HG03558 (cell line): ENCODE results near the gene INF2.

ENCODE experiments used
- ATAC-seq: cut with Tn5 transposase; IDR thresholded peaks from one replicate; pipeline ENCODE4 v1.9.1; 2021; ENCODE audit warnings: moderate number of reproducible peaks; ENCODE audit not compliant: unreplicated experiment; ENCODE audit errors: extremely low read depth

INF2 gene

DNA sequence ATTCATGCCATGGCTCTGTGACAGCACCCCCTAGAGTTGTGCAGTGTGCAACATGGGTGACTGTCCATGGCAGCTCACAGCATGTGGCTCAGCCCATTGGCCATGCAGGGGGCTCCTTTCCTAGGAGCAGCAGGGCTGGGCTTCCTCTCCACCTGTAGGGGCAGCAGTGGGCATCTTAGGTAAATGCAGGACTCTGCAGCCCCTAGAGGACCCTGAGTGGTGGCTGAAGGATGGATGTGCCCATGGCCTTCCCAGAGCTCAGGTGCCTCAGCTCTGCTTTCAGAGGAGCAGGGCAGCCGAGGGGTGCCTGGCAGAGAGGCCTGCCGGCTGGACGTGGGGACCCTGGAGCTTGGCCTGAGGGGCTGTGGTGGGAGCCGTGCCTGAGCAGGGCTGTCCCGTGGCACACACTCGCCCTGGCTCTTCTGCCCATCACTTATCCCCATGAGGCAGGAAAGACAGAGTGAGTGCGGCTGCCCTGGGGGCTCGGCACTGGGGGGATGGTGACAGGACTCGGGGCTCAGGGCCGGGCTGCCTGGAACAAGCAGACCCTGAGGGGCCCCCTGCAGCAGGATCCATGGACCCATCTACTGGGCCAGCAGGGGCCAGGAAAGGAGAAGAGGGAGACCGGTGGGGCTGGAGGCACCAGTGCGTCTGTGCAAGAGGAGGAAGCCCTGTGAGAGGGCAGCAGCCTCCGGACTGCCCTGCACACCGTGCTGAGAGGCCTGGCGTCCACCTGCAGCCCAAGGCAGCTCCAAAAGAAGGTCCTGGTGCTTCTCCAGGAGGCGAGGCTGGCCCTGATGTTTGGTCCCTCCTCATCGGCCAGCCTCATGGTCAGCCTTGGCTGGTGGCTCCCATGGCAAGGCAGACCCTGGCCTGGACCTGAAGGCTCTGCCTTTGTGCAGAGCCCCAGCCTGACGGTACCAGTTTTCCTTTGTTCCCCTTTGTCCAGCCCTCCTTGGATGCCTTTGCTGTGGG lies 42.2 kb downstream of the INF2 start:
- no peak for ATAC-seq

DNA sequence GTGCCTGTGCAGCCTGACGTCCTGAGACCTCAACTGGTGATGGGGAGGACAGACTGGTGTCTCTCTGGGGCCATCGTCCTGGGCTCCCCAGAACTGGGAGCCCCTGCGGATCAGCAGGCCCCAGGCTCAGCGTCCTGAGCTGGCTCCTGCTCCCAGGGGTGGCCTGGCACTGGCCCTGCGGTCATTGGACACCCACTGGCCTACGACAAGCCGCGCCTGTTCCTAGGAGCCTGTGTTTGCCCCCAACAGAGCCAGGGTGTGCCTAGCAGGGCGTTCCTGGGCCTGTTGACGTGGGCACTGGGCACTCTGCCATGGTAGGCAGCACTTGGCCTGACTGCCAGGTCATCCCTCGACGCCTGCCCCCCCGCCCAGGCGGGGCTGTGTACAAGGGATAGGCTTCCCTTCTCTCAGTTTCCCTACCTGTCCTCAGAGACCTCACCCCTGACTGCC lies 43.0 kb downstream of the INF2 start:
- ATAC-seq = no peak

DNA sequence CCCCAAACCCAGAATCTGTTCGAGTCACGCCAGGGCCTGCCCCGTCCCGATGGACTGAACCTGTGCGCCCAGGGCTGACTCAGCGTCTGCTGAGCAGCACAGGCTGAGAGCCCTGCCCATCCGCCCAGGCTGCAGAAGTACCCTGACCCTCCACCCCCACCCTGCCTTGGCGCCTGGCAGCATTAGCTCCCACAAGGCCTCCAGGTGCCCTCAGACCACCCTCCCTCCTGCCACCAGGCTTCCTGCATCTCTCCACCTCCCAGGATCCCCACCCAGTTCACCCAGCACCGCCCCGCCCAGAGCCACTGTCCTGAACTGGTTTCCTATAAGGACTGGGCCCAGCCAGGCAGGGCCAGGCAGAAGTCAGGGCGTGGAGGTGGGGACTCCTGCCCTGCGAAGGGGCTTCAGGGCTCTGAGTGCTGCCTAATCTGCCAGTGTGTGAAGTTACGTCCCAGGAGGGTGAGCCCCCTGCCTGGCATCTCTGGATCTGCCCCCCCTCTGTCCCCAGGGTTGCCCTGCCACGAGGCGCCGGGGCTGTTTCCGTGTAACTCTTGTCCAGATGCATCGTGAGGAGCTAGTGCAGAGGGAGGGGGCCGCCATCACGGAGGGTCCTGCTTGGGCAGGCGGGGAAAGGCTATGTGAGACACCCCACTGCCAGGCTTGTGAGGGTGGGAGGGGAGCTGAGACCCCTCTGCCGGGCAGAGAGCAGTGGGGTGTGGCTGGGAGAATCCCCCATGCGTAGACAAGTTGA lies 43.7 kb downstream of the INF2 start:
- ATAC-seq = no peak

DNA sequence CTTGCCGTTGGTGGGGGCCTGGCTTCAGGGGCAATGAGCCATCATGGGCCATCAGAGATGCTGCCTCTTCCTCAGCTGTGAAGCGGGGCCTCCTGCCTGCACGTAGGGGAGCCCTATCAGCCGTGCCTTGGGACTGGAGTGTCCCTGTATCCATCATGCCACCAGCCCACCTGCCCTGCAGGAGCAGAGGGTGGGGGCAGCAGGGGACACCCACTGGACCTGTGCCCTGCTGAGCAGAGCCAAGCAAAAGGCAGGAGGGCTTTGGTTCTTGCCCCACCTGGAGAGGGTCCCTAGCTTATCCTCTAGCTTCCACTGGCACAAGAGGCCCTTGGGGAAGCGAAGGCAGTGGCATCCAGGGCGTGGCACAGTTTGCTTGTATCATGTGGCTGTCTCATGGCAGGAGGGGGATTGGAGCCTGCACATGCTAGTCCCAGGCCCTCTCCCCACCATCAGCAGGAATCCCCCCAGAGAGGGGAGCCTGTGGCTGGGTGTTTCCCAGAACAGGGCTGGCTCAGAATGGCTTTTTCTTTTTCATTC lies 44.7 kb downstream of the INF2 start:
- ATAC-seq = no peak

DNA sequence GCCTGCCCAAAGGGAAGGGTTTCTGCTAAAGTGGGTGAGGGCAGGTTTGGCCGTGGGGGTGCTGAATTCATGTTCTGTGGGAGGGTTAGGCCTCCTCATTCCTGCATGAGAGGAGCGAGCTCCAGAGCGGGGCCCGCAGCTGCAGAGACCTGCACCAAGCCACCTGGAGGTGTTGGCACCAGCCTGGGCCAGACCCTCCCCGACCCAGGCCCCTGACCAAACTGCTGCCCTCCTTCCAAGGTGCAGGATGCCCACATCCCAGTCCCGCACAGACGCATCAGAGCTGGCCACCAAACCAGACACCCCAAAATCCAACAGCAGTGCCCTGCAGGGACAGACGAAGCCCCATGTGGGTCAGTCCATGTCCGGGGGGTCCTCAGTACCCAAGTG lies 45.2 kb downstream of the INF2 start:
- no peak for ATAC-seq

DNA sequence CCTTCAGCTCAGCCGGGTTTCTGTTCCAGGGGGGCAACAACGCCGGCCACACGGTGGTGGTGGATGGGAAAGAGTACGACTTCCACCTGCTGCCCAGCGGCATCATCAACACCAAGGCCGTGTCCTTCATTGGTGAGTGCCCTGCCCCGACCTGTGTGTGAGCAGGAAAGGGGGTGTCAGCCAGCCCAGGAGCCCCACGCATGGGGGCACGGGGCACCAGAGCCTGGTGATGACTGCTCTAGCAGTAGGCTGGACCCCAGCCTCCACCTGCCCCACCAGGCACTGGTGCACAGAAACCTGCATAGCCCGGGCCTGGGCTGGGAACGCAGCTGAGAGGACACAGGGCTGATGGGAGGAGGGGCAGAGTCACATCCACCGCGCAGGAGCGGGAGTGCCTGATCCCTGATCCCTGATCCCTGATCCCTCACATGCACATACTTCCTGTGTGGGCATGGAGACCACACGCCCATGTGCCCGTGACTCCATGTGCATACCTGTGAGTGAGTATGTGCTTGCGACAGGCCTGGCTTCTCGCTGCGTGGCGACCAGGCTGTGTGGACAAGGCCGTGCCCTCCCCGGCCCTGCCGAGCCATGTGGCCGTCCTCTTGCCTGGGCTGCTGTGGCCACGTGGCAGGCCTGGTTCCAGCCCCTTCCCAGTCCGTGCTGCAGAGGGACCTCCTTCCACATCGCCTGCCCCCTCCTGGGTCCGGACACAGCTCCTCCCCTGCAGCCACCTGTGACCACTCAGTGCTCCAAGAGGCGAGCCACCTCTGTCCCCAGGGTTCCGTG lies 45.8 kb downstream of the INF2 start:
- no peak for ATAC-seq

DNA sequence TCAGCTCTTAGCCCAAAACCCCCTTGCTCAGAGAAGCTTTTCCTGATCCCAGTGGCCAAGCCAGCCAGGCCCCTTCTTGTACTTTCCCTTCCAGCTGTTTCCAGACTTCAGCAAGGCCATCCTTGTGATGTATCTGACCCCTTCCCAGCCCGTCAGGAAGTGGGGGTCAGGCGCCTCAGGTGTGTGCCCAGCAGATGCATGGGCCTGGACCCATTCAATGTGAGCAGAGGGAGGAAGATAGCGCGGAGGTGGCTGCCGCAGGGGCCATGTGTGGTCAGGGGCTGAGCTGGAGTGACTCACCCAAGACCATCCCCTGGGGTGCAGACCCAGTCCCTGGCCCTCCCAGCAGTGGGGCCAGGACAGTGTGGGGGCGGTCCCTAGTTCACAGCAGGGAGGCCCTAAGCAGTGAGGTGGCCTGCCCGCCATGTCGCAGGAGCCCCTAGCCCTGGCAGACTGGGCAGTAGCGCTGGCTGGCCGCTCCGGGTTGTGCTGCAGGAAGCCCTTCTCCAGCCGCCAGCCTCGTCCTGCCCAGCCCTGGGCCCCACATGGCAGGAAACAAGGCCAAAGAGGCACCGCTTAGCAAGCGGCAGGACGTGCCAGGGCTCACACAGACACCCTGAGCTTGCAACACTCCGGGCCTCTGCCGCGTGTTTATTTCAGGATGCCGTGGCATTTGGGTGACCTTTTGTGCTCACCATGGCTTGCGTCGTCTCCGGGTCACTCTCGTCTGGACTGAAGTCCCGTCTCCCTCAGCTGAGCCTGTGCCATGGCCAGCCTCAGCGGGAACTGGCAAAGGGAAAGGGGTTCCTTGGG lies 46.6 kb downstream of the INF2 start:
- ATAC-seq = no peak

DNA sequence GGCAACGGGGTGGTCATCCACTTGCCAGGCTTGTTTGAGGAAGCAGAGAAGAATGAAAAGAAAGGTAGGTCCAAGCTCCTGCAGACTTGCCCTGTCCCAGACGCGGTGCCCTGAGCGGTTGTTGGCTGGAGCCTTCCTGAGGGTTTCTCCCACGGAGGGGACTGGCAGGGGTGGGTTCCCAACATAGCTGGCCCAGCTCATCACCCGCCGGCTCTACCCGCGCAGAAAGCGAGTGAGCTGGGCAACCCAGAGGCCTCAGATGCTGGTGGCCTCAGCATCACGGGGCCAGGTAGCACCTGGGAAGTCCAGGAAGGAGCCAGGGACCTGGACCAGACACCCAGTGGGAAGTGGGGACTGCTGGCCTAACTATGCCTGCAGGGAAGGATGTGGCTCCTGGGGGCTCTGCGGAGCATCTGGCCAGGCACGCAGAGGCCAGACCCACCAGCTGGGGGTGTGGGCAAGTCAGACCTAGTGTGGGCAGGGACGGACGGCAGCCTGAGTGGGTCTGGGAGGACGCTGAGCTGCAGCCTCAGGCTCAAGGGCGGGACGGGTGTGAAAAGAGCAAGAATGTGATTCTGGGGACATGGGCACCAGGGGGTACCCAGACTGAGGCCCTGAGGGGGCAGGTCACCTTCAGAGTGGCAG lies 49.1 kb downstream of the INF2 start:
- ATAC-seq = no peak

DNA sequence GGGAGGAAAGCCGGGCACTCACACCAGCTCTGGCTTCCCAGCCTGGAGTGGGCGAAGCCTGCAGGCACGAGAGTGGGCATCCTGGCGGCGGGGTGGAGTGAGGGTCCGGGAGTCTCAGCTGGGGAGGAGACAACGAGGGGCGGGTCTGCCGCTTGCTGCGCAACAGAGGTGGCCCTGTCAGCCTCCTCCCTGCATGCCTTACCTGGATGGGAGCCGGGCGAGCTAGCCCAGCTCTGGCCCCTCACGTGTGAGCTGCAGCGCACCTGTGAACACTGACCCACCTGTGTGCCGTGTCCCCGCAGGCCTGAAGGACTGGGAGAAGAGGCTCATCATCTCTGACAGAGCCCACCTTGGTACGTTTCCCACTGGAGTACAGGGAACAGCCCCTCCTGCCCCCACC lies 49.6 kb downstream of the INF2 start:
- no peak for ATAC-seq

DNA sequence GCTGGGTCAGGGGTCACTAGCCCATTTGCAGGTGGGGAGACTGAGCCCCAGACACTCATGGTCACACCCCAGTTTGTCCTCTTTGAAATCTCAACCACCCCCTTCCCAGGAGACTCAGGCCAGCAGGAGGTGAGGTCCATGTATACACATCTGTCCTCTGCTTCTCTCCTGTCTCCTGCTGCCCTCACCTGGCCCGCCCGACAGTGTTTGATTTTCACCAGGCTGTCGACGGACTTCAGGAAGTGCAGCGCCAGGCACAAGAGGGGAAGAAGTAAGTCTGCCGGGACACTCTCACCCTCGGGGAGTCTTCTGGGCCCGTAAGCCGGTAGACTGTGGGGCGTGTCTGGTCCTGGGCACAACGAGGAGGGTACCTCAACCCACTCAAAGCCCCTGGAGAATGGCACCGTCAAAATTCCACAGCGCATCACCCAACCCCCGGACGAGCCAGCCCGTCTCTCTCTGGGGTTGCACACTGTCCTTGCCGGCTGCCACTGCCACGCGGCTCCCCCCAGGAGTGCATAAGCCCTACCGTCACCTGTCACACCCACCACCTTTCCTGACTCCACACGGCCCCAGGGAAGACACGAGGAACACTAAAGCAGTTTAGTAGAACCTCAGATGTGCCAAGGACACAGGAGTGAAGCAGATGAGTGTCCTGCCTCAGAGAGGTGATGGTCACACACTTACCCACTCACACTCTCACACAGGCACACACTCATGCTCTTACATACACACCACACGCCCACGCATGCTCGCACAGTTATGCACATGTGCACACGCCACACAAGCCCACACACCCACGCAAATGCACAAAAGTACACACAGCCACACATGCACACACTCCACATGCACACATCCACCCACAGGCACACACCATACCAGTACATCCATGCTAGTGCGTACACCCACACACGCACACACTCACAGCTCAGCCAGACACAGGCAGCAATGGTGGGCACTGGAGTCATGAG lies 50.4 kb downstream of the INF2 start:
- no peak for ATAC-seq

DNA sequence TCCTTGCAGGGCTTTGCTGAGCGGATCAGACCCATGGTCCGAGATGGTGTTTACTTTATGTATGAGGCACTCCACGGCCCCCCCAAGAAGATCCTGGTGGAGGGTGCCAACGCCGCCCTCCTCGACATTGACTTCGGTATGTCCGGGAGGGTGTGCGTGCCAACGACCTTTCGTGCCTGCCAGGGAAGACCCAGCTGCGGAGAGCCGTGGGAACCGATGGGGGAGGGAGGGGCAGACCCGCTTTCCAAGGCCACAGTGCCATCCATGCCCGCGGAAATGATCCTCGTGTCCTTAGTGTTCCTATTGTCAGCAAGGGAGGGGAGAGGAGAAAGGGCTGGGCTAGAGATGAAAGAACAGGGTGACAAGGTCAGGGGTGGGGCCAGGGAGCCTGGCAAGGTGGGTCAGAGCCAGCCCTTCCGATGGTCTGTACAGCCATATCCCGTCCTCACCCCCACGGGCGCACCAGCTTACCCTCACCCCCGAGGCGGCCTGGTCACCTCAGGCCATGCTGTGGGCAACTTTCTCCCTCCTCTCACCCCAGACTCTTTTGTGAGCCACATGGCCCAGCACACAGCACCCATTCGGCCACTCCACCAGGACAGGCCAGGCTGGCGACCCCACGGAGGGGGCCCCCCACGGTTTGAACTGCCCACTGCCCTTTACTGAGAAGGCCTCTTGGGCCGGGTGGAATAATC lies 51.8 kb downstream of the INF2 start:
- no peak for ATAC-seq

DNA sequence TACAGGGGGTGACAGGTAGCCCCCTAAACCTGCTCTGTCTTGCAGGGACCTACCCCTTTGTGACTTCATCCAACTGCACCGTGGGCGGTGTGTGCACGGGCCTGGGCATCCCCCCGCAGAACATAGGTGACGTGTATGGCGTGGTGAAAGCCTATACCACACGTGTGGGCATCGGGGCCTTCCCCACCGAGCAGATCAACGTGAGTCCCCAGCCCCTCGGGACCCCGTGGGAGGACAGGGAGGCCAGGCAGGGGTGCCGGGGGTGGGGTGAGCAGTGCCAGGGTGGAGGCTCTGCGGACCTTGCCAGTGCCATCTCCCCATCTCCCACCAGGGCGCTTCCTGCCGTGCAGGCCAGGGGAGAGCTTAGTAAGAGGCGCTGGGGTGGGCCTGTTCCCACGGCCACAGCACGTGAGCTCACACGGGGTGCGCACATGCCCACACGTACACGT lies 52.4 kb downstream of the INF2 start:
- no peak for ATAC-seq

DNA sequence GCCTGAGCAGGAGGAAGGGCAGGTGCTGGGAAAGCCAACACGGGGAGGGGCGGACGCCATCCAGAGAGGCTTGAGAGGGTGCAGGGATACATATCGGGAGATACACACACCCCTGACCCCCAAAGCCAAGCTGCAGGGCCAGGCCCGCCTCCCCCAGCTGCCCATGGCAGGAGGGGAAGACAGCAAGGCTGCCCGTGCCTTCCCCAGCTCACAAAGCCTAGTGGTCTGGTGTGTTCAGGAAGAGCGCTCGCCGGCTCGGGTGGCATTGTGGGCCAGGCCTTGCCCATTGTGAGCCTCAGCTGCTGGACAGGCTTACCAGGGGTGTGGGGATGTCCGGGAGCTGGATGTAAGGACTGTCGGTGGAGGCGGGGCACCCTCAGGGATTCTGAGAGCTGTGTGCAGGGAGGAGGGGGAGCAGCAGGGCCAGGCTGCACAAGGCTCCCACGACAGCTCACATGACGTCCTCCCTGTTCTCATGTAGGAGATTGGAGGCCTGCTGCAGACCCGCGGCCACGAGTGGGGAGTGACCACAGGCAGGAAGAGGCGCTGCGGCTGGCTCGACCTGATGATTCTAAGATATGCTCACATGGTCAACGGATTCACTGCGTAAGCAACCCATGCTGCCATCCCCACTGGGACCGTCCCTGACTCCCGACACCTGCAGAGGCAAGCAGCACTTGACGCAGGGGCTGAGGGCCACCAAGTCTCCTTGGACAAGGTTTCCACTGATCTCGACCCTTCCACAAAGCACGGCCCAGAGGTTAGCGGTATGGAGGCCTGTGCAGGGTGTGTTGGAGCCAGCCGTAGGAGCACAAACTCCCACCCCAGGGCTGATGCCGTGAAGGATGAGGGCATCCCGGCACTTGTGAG lies 53.4 kb downstream of the INF2 start:
- no peak for ATAC-seq

DNA sequence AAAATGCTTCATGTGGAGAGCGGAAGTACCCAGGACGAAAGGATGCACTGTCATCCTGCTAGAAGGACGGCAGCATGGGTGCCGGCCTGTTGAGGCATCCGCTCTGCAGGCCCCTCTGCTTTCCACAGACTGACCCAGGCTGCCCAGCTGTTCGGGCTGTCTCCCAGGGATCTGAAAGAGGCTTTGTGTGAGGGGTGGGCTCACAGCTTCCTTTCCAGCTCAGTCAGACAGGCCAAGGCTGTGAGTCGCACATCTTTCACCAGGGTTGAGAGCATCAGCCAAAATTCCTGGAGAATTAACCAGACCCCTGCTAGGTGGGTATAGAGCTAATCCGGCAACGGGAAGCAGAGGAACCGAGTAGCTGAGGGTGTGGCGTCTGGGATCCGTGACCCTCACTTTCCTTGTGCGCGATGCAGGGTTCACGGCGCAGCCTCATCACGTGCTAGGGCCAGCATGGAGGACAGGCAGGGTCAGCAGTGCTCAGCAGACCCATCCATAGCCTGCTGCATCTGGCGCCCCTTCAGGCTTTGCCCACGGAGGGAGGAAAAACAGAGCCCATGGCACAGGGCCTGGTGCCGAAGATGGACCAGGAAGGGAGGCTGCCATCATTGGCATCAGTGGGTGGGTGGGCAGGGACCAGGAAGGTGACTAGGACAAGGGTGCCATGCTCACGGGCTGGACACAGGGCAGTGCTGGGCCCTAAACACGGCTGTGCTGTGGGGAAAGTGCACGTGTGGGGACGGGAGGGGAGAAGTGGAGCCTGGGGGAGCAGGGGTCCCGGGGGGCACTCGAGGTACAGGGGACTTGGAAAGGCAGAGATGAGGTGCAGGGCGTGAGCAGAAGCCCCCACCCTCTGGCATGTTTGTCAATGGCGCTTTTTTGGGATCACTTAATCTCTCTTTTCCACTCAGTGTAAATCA lies 54.3 kb downstream of the INF2 start:
- no peak for ATAC-seq

DNA sequence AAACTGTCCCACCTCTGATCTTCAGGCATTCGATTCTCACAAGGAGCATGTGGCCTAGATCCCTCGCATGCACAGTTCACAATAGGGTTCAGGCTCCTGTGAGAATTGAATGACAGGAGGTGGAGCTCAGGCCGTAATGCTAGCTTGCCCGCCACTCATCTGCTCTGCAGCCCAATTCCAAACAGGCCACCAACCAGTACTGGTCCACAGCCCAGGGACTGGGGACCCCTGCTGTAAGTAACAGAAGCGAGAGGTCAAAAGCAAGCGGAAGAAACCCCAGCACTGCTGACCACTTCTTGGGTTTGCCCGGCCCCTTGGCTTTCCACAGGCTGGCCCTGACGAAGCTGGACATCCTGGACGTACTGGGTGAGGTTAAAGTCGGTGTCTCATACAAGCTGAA lies 55.1 kb downstream of the INF2 start:
- ATAC-seq = no peak
